CD4-positive, alpha-beta T cell treated with Interleukin-17A for 1 hour (primary cell): ENCODE measurements around the gene LMAN1.

Experiments used
- DNase-seq: peaks from one replicate; pipeline ENCODE4 v3.0.0-alpha.2; 2020

Gene LMAN1

GRCh38 chr18:59303006-59303405 is 56.1 kb downstream of the LMAN1 start:
- DNase-seq = no peak

GRCh38 chr18:59301929-59302328 is 57.1 kb downstream of the LMAN1 start:
- DNase-seq = no peak

GRCh38 chr18:59300676-59301285 is 58.3 kb downstream of the LMAN1 start:
- DNase-seq = no peak

GRCh38 chr18:59298871-59299270 is 60.2 kb downstream of the LMAN1 start:
- no peak for DNase-seq

- no peak for DNase-seq
Measured at GRCh38 chr18:59293317-59293716, 65.7 kb downstream of the LMAN1 start.

- DNase-seq = no peak
Measured at GRCh38 chr18:59286341-59286740, 72.7 kb downstream of the LMAN1 start.

GRCh38 chr18:59282341-59282740 is 76.7 kb downstream of the LMAN1 start:
- no peak for DNase-seq

- DNase-seq = no peak
Measured at GRCh38 chr18:59279722-59280121, 79.3 kb downstream of the LMAN1 start.

GRCh38 chr18:59279193-59279592 is 79.9 kb downstream of the LMAN1 start:
- DNase-seq = no peak

- DNase-seq = no peak
Measured at GRCh38 chr18:59278793-59279192, 80.3 kb downstream of the LMAN1 start.
